Spleen (tissue), 11 donors: ENCODE measurements around the gene OGN. TPM values are rescaled to one million over a fixed set of nuclear protein-coding genes. Genes with fewer than 3 reads are reported as not detected.

Experiments
- DNase-seq: peaks from one replicate; pipeline ENCODE4 v3.0.0-alpha.2; 2020
- H3K27ac ChIP-seq, 8 donors: fragments of 200-600 bp; sonication (generic) in 7 of 8; 1 replicate in 4 of 8; 2 replicates in 4 of 8; pipeline versions ENCODE4 v1.5.0 to v1.8.0; 2016 to 2021; ENCODE audit warnings: inconsistent platforms in 4 of 8, mild to moderate bottlenecking in 4 of 8, moderate library complexity in 1 of 8
- H3K27me3 ChIP-seq, 7 donors: fragments of 200-600 bp; sonication (generic) in 6 of 7; replicated peaks in 1 of 7; 1 replicate in 4 of 7; 2 replicates in 3 of 7; pipeline versions ENCODE4 v1.5.0 to v1.8.0; 2016 to 2021; ENCODE audit warnings: inconsistent platforms in 3 of 7, mild to moderate bottlenecking in 1 of 7
- H3K36me3 ChIP-seq, 6 donors: fragments of 200-600 bp; sonication (generic) in 5 of 6; 1 replicate in 4 of 6; 2 replicates in 2 of 6; pipeline versions ENCODE4 v1.5.0 to v1.8.0; 2016 to 2021; ENCODE audit warnings: inconsistent platforms in 2 of 6
- H3K4me1 ChIP-seq, 6 donors: fragments of 200-600 bp; sonication (generic) in 5 of 6; 1 replicate in 3 of 6; 2 replicates in 3 of 6; pipeline versions ENCODE4 v1.5.0 to v1.8.0; 2016 to 2021; ENCODE audit warnings: inconsistent platforms in 3 of 6
- H3K4me3 ChIP-seq, 8 donors: fragments of 200-600 bp; sonication (generic) in 7 of 8; 1 replicate in 4 of 8; 2 replicates in 4 of 8; pipeline versions ENCODE4 v1.5.0 to v1.8.0; 2016 to 2021; ENCODE audit warnings: inconsistent platforms in 4 of 8, mild to moderate bottlenecking in 4 of 8, moderate library complexity in 2 of 8
- H3K9me3 ChIP-seq, 8 donors: fragments of 200-600 bp; sonication (generic) in 7 of 8; 1 replicate in 4 of 8; 2 replicates in 4 of 8; pipeline versions ENCODE4 v1.5.0 to v1.8.0; 2016 to 2021; ENCODE audit warnings: inconsistent platforms in 4 of 8
- CTCF ChIP-seq, 11 experiments: fragments of 200-600 bp in 7 of 11; fragments of 450-650 bp in 4 of 11; sonication (generic) in 4 of 11; IDR thresholded peaks in 8 of 11; conservative IDR thresholded peaks in 3 of 11; 1 replicate in 7 of 11; 2 replicates in 4 of 11; pipeline versions ENCODE4 v1.4.0 to v1.8.0; 2016 to 2021; ENCODE audit warnings: antibody characterized with exemption in 11 of 11, inconsistent platforms in 4 of 11, mild to moderate bottlenecking in 1 of 11
- POLR2A ChIP-seq, 3 donors: fragments of 450-650 bp; IDR thresholded peaks; one replicate each; pipeline ENCODE4 v1.5.1; 2017; ENCODE audit warnings: antibody characterized with exemption in 3 of 3, mild to moderate bottlenecking in 1 of 3
- POLR2AphosphoS5 ChIP-seq, 3 donors: sonication (generic); formaldehyde crosslinking; IDR thresholded peaks; one replicate each; pipeline ENCODE4 v1.5.1; 2017; ENCODE audit warnings: antibody characterized with exemption in 3 of 3
- WGBS, 5 donors: extraction: QIAGEN DNeasy Blood & Tissue Kit in 3 of 5; methylation state at CpG; one replicate each; pipeline versions ENCODE4 v1.1.5 to v1.1.7; 2013 to 2018; 5-methylcytosine and 5-hydroxymethylcytosine counted together
- intact Hi-C: fragments of 100-400 bp; cut with DNase I; formaldehyde crosslinking; loops from one replicate; pipeline ENCODE4 v1.15.0; 2023; ENCODE audit warnings: low total_unique reads
- polyA plus RNA-seq, 3 donors: library from polyadenylated mRNA; stranded (reverse); fragments of 200-250 nt; gene quantifications; one replicate each; pipeline ENCODE4 v1.2.1, GENCODE V29; 2013
- total RNA-seq, 7 donors: library from RNA; depleted of rRNA in 3 of 7; stranded (reverse); fragments of >200 nt in 3 of 7; fragmentation: NEBNext Ultra II Directional in 4 of 7; extraction: Animal tissue kit (Norgen Biotek cat#: 25700) in 4 of 7; gene quantifications; one replicate each; pipeline versions ENCODE4 v1.1.0 to v1.2.1, GENCODE V29; 2016 to 2021
- donor health status: healthy with polysubstance abuse.
- donor health status: DM: no; HTN: no; CAD: no; lungs with moderate emphysema.
- donor health status: DM: no; HTN: no; CAD: no.
- donor health status: Bipolar disorder and iron deficiency.
- donor health status: healthy.
- donor health status: DM: no; HTN: no; CAD: no.
- donor health status: DM: yes; HTN: yes; CAD: no.

Gene OGN
- total and polyA plus RNA-seq, 10 donors = 0.14 to 1.3 (median 0.57) TPM; not detected in 1

- Histone ChIP-seq H3K4me1 (peaks cover 0 to 20% (median 12%) of the 10 kb centered on the region in 6 donors), H3K27me3 (no peaks in the 10 kb centered on the region), H3K36me3 (no peaks in the 10 kb centered on the region), H3K9me3 (no peaks in the 10 kb centered on the region), H3K4me3 (peak overlapping the region in 1 of 8 donors; percentile 50), H3K27ac (peak overlapping the region in 6 of 8 donors; percentile 37 to 76 (median 64))
- peak in 2 of 11 experiments; percentile 15 to 17 for TF ChIP-seq CTCF (IDR thresholded peaks at IDR 0.05 in 8 of 11, conservative IDR thresholded peaks at IDR 0.05 in 3 of 11)
- no peak for TF ChIP-seq POLR2A (IDR thresholded peaks at IDR 0.05)
- TF ChIP-seq POLR2AphosphoS5 (IDR thresholded peaks at IDR 0.05) = peak in 1 of 3 donors; percentile 47
- 15 to 29% (median 26%) methylated on average over 3 of the region's 3 CpGs for WGBS, 5 donors
- intact Hi-C loops = no loop called here
- DNase-seq = peak; percentile 79
These were observed 2.1 kb upstream of the OGN start for GRCh38 chr9:92406477-92406876.

GRCh38 chr9:92405818-92406217, 1.4 kb upstream of the OGN start:
- DNase-seq = no peak
- Histone ChIP-seq H3K27me3 (no peaks in the 10 kb centered on the region), H3K4me3 (no peak overlapping the region), H3K9me3 (no peaks in the 10 kb centered on the region), H3K27ac (peak overlapping the region in 4 of 8 donors; percentile 57 to 76 (median 71)), H3K4me1 (peaks cover 0 to 20% (median 12%) of the 10 kb centered on the region in 6 donors), H3K36me3 (no peaks in the 10 kb centered on the region)
- no peak for TF ChIP-seq POLR2AphosphoS5 (IDR thresholded peaks at IDR 0.05)
- no peak for TF ChIP-seq POLR2A (IDR thresholded peaks at IDR 0.05)
- no peak for TF ChIP-seq CTCF (IDR thresholded peaks at IDR 0.05 in 8 of 11, conservative IDR thresholded peaks at IDR 0.05 in 3 of 11)
- WGBS, 5 donors = 79 to 83% (median 80%) methylated on average over 4 of the region's 4 CpGs
- intact Hi-C loops = no loop called here

- TF ChIP-seq POLR2A (IDR thresholded peaks at IDR 0.05) = no peak
- no peak for TF ChIP-seq POLR2AphosphoS5 (IDR thresholded peaks at IDR 0.05)
- no peak for TF ChIP-seq CTCF (IDR thresholded peaks at IDR 0.05 in 8 of 11, conservative IDR thresholded peaks at IDR 0.05 in 3 of 11)
- H3K4me1 ChIP-seq = peaks cover 0 to 20% (median 12%) of the 10 kb centered on the region in 6 donors
- H3K27me3 ChIP-seq = no peaks in the 10 kb centered on the region
- H3K9me3 ChIP-seq = no peaks in the 10 kb centered on the region
- no peak overlapping the region for H3K4me3 ChIP-seq
- H3K36me3 ChIP-seq = no peaks in the 10 kb centered on the region
- no peak overlapping the region for H3K27ac ChIP-seq
- DNase-seq = no peak
- whole genome bisulfite sequencing, 5 donors = 81 to 86% (median 82%) methylated on average over 5 of the region's 5 CpGs
- intact Hi-C loops = no loop called here
These were observed 1.3 kb downstream of the OGN start for GRCh38 chr9:92402826-92403745.

- intact Hi-C loops = no loop called here
- WGBS, 5 donors = 70 to 80% (median 77%) methylated on average over 1 of the region's 1 CpG
- no peaks in the 10 kb centered on the region for H3K27me3 ChIP-seq
- H3K4me3 ChIP-seq = no peak overlapping the region
- H3K4me1 ChIP-seq = peaks cover 0 to 19% (median 12%) of the 10 kb centered on the region in 6 donors
- no peaks in the 10 kb centered on the region for H3K36me3 ChIP-seq
- no peak for TF ChIP-seq POLR2A (IDR thresholded peaks at IDR 0.05)
- no peak for TF ChIP-seq POLR2AphosphoS5 (IDR thresholded peaks at IDR 0.05)
- TF ChIP-seq CTCF (IDR thresholded peaks at IDR 0.05 in 8 of 11, conservative IDR thresholded peaks at IDR 0.05 in 3 of 11) = no peak
- DNase-seq = no peak
- H3K27ac ChIP-seq = no peak overlapping the region
- no peaks in the 10 kb centered on the region for H3K9me3 ChIP-seq
These were observed 2.0 kb downstream of the OGN start for GRCh38 chr9:92402360-92402759.
